Astrocyte of the spinal cord (primary cell): ENCODE measurements around the gene MT1A.

Experiments used
- DNase-seq: peaks from one replicate; pipeline ENCODE4 v3.0.0; 2011; ENCODE audit warnings: low read depth, low spot score
- H3K4me3 ChIP-seq: 2 replicates; pipeline ENCODE4 v1.5.1; 2011; ENCODE audit warnings: low read depth, mild to moderate bottlenecking, low read length, moderate library complexity
- in situ Hi-C: cut with HindIII; loops from 2 replicates; pipeline ENCODE4 v1.10.0; 2017; ENCODE audit warnings: low sequenced_read_pairs
- TF ChIP-seq, protein P1 (sequence below): IDR thresholded peaks from 2 replicates; pipeline ENCODE4 v1.5.1; 2012; ENCODE audit warnings: low read depth, mild to moderate bottlenecking, low read length, inconsistent platforms

The MT1A gene

GRCh38 chr16:56623637-56624036 lies 14.8 kb upstream of the MT1A start:
- TF ChIP-seq, protein P1, sequence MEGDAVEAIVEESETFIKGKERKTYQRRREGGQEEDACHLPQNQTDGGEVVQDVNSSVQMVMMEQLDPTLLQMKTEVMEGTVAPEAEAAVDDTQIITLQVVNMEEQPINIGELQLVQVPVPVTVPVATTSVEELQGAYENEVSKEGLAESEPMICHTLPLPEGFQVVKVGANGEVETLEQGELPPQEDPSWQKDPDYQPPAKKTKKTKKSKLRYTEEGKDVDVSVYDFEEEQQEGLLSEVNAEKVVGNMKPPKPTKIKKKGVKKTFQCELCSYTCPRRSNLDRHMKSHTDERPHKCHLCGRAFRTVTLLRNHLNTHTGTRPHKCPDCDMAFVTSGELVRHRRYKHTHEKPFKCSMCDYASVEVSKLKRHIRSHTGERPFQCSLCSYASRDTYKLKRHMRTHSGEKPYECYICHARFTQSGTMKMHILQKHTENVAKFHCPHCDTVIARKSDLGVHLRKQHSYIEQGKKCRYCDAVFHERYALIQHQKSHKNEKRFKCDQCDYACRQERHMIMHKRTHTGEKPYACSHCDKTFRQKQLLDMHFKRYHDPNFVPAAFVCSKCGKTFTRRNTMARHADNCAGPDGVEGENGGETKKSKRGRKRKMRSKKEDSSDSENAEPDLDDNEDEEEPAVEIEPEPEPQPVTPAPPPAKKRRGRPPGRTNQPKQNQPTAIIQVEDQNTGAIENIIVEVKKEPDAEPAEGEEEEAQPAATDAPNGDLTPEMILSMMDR: no peak
- in situ Hi-C loops: no loop called here

GRCh38 chr16:56625140-56625942 lies 13.1 kb upstream of the MT1A start, which contains the start of gene MT1E:
Gene MT1E (plus strand): TSS chr16:56625781. CDS start chr16:56625852, 71 bp downstream.
- peak; percentile 80 for DNase-seq
- H3K4me3 ChIP-seq: peak within 1 kb of the TSS; percentile 59
- TF ChIP-seq, protein P1: no peak
- in situ Hi-C loops: no loop called here

More at GRCh38 chr16:56623637-56624036, 14.8 kb upstream of the MT1A start:
- DNase-seq: no peak
- no peak overlapping the region for H3K4me3 ChIP-seq

GRCh38 chr16:56625943-56626654 lies 12.4 kb upstream of the MT1A start:
- in situ Hi-C loops: no loop called here
- TF ChIP-seq, protein P1: no peak
- peak; percentile 86 for DNase-seq
- H3K4me3 ChIP-seq: peak overlapping the region; percentile 59

GRCh38 chr16:56626685-56627084 lies 11.8 kb upstream of the MT1A start:
- H3K4me3 ChIP-seq: peak overlapping the region; percentile 59
- DNase-seq: no peak
- TF ChIP-seq, protein P1: no peak
- in situ Hi-C loops: no loop called here

DNA sequence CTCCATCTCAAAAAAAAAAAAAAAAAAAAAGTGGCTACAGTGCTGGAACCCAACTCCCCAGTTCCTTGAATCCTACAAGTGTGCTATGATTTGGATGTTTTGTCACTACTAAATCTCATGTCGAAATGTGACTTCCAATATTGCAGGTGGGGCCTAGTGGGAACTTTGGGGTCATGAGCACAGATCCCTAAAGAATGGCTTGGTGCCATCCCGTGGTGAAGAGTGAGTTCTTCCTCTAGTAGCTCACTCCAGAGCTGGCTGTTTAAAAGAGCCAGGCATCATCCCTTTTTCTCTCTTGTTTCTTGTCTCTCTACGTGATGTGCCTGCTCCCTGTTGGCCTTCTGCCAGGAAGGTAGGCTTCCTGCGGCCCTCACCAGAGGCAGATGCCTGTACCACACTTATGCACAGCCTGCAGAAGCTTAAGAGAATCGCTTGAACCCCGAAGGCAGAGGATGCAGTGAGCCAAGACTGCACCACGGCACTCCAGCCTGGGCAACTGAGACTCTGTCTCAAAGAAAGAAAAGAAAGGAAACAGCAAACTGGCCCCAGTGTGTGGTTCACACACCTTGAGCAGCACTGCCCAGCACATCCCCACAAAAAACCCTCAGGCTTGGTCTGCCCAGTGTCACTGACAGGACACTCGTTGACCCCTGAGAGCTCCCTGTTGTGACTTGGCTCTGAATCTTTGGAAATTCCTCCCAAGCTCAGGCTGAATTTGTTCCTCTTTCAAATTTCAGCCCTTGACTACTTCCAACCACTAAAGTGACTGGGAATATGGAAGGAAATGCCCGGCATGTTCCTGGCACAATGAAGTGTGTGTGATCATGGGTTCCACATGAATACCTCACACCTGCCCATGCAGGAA lies 9.7 kb upstream of the MT1A start:
- DNase-seq: no peak
- H3K4me3 ChIP-seq: no peak overlapping the region
- in situ Hi-C loops: no loop called here
- TF ChIP-seq, protein P1: no peak

- TF ChIP-seq, protein P1: no peak
- no peak overlapping the region for H3K4me3 ChIP-seq
- in situ Hi-C loops: no loop called here
- DNase-seq: no peak
These were observed 8.9 kb upstream of the MT1A start for GRCh38 chr16:56629531-56629930.
